Suppressor macrophage treated with lipopolysaccharide for 1 hour (primary cell): ENCODE results near the gene NPC1L1.
A peak's percentile ranks its signal among the peaks of the same experiment; 100 is the strongest.

Source experiments
- DNase-seq, 3 donors: peaks; one replicate each; pipeline ENCODE4 v3.0.0-alpha.2; 2020 to 2022

NPC1L1 gene

DNA sequence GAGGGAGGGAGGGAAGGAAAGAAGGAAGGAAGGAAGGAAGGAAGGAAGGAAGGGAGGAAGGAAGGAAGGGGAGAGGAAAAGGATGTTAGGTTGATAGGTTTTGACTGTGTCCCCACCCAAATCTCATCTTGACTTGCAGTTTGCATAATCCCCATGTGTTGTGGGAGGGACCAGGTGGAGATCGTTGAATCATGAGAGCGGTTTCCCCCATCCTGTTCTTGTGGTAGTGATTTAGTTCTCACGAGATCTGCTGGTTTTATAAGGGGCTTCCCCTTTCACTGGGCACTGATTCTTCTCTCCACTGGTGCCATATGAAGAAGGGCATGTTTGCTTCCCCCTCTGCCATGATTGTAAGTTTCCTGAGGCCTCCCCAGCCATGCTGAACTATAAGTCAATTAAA is 35.5 kb downstream of the NPC1L1 start:
- DNase-seq, result peak in 1 of 3 donors; percentile 8

DNA sequence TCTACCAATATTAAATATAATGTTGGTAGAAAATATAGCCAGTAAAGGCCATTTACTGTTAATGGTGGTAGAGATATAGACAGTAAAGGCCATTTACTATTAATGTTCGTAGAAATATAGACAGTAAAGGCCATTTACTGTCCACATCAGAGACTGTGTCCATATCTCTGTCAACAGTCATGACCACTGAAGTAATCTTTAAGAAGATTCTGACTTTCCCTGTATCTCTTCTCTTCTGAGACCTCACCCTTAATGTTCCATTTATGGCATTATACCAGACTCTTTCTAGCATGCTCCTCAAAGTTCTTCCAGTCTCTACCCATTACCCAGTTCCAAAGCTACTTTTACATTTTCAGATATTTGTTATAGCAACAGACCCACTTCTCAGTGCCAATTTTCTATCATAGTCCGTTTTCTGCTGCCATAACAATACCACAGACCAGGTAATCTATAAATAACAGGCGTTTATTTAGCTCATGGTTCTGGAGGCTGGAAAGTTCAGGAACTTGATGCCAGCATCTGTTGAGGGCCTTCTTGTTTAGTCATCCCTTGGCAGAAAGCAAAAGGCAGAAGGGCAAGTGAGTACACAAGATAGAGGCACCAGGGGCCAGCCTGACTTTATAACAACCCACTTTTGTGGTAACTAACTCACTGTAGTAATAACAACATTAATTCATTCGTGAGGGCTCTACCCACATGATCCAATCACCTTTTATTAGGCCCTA is 42.7 kb downstream of the NPC1L1 start:
- no peak for DNase-seq

DNA sequence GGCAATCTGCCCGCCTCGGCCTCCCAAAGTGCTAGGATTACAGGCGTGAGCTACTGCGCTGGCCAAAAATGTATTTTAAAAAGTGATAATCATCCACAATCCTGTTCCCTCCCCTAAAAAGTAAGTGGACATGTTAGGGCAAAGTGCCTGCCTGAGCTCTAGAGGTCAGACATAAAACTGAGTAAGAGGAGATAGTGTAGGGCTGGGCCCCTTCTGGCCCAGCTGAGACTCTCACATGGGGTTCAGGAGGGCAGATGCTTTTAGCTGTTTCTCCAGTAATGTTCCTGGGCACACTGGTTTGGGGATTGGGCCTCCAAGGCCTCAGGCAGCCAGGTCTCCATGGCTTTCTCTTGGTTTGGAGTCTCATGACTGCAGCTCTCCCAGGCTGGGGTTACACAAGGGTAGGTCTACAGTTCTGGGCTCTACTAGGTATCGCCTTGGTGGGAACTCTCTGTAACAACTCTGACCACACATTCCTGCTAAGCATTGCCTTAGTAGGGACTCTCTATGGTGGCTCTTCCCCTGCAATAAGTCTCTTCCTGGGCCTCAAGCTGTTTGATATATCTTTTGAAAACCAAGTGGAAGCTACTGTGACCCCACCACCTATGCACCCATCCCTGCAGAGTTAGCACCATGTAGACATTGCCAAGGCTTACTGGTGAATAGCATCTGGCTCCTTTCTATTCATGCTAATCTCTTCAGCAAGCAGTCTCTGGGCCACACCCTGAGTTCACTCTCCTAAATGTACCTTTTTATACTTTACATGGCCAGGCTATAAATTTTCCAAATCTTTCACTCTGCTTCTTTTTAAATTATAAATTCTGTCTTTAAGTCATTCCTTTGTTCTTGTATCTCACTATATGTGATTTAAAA is 43.7 kb downstream of the NPC1L1 start:
- no peak for DNase-seq

DNA sequence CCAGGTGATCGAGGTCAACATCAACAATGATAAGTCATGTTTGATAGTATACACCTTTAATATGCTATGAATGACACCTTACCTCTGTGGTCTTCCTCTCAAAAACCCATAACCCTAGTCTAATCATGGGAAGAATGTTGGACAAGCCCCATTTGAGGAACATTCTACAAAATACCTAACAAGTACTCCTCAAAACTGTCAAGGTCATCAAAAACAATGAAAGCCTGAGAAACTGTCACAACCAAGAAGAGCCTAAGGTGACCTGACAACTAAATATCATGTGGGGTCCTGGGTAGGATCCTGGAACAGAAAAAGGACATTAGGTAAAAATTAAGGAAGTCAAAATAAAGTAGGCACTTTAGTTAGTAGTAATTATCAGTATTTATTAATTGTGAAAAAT is 44.7 kb downstream of the NPC1L1 start:
- no peak for DNase-seq

DNA sequence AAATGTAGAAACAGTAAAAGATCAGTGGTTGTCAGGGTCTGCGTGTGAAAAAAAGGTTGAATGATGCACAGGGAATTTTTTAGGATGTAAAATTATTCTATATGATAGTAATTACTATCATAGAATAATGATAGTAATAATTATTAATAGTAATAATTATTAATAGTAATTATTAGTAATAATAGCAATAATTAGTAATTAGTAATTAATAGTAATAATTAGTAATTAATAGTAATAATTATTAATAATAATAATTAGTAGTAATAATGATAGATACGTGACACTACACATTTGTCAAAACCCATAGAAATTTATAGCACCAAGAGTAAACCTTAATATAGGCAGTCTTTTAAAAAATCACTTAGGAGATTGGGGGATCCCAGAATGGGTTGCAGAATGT is 46.2 kb downstream of the NPC1L1 start:
- no peak for DNase-seq

DNA sequence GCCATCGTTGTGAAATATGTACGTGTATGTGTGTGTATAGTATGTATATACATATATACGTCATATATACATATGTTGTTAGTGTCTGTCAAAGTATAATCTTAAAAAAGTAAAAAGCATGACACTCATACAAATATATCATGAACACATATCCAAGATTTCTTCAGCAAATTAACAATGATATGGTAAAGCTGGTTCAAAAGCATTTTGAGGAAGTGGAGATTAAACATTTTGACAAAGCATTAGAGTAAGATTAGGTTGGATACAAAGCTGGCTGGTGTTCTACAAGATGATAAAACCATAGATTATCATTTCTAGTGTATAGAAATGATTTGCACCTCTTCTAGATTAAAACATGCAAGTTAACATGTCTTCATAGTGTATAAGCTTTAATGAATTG is 49.9 kb downstream of the NPC1L1 start:
- DNase-seq, result no peak

DNA sequence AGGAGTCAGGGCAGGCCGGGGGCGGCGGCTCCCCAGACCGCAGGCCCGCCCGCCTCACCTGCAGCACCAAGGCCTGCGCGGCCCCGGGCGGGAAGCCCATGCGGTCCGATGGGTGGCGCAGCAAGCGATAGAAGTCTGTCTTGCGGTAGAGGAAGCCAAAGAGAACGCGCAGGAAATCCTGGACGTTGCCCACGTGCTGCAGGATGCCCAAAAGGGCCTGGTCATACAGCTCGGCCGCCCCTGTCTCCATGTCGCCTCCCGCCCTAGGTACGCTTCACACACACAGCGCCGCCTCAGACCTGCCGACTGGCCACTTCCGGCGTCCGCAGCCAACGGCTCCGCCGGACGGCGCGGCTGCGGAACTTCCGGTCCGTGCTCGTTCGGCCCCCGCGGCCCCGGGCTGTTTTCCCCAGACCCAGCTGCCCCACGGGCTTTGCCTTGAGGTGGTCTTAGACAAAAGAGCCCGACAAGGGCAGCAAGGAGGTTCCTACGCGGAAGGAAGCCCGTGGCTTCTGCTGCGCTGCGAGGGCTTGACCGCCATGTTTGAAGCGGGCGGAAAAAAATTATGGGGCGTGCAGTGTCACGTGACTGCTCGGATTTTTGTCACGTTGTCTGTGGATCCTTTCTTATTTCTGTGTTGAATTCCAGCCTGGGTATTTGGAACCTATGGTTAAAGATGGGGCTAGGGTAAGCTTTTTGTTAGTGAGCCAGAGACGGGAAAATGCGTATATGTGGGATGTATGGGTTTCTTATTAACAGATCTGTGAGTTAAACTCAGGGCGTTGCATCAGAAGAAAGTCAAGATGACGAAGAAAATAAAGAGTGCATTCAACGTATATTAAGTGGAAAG is 50.6 kb downstream of the NPC1L1 start, which contains the start of gene NUDCD3:
Gene NUDCD3, minus strand, starts transcription at position 308 of the 850 bp plus-strand sequence. Its CDS starts 58 bp downstream, at position 250.
- DNase-seq, result peak; percentile 82 to 90 (median 89)

DNA sequence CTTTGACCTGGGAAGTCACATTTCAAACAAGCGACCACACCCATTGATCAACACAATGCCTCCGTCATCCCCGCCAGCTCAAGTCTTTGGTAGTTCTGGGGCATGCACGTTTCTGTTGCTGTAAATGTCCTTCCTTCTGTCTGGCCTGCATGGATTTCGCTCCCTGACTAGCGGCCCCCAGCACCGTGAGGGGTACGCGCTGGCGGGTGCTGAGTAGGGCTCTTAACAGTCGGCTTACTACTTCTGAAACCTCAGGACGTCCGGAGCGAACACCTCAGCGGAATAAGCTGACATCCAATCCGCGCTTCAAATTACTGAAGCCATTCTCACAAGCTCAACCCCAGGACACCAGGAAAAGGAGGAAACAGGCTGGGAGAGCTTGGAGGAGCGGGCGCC is 51.2 kb downstream of the NPC1L1 start:
- peak in 2 of 3 donors; percentile 17 to 26 for DNase-seq

DNA sequence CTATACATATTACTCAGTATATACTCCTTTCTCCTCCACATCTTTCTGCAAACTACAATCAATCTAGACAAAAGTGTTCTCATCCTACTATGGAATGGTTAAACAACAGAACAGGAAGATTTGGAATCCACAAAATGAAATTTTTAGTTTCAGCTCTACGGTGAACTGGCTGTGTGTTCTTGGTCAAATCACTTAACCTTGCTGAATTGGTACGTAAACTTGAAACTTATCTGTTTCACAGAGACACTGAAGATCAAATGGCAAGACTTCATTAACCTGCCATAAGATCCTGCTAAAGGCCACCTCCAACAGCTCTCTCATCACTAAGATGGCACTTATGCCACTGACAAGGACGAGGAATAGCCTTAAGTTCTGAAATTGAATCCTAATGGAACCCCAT is 52.2 kb downstream of the NPC1L1 start:
- DNase-seq, result no peak

DNA sequence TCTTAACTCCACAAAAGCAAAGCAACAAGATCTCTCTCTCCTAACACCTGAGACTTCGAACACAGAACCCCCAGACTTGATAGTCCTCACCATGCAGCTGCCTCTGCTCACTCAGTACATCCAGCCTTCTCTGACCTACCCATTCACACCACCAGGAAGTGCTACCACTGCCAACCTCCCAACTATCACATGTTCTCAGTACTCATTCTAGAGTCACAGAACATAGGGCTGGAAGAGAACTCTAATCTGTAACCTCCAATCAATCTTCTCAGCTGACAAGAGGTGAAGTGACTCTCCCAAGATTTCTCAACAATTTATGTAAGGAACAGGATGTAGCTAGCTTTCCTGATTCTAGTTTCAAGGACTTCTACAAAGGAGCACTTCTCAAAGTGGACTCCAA is 54.4 kb downstream of the NPC1L1 start:
- peak in 2 of 3 donors; percentile 23 to 28 for DNase-seq

DNA sequence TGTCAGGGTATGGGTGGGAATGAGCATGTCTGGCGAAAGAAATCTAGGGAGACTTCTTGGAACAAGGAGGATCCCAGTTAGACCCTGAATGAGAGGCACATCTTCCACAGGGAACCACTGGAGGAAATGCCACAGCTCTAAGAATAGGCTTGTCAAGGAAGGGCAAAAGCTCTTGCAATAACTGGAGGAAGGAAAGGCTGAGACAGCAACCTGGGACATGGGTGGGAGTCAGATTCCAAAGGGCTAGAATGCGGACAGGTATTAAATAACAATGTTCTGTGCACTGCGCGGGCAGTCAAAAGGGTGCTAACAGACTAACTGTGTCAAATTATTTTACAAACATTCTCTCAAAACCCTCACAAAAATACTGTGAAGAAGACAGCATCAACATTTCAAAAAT is 55.1 kb downstream of the NPC1L1 start:
- no peak for DNase-seq

DNA sequence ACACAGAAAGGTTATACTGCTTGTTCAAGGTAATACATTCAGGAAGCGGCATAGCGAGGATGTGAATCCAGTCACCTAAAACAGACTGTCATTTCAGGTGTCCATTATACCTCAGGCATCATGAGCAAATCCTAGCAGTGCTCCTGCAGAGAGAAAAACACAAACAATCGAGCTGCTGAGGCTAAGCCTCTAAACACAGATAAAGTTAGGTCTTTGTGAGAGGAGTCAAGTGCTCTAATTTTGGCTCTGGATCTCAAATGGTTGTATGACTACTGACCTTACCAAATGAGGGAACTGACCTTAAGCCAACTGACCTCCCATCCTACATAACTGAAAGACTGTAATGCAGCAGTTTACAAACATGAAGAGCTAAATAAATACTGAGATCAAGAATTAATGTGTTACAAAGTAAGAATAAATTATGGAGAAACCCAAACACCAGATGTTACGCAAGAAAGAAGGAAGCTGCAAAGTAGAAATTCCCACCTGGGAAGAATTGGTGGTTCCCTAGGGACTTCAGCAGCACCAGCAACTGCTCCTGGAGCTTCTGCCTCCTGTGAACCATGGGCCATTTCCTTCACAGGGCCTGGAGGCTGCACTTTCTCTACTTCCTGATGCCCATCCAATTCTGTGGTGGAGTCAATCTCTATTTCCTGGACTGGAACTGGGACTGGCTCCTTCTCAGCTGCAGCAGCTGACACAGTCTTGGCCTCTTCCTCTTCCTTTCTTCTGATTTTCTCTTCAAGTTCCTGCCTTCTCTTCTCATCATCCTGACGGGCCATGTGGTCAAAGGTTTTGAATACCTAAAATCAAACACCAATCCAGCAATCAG is 56.4 kb downstream of the NPC1L1 start:
- no peak for DNase-seq

DNA sequence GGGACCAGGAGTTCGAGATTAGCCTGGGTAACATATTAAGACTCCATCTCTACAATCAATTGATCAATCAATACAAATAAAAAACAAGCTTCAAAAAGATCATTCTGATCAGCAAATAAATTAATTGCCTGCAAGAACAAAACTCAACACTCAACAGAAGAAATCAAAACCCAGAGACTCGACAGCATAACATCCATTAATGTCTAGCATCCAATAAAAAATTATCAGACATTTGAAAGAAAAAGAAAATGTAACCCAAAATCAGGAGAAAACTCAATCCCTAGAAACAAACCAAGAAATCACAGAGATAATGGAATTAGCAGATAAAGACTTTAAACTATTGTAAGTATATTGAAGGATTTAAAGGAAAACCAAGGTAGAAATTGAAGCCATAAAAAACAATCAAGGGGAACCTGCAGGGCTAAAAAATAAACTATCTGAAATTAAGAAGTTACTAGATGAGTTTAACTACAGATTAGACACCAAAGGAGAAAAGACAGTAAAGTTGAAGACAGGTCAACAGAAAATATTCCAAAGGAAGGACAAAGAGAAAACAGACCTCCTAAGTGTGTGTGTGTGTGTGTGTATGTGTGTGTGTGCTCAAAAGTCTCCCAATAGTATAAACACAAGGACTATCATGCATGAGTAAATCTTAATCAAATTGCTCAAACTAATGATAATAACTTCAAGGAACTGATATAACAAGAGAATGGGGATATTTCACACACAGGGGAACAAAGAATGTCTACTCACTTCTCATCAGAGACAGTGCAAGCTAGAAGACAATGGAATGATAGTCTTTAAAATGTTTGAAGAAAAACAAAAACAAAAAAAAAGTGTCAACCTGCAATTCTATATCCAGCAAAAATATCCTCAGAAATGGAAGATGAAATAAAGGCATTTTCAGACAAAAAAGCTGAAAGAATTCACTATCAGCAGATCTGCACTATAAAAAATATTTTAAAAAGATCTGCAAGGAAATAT is 58.3 kb downstream of the NPC1L1 start:
- no peak for DNase-seq

DNA sequence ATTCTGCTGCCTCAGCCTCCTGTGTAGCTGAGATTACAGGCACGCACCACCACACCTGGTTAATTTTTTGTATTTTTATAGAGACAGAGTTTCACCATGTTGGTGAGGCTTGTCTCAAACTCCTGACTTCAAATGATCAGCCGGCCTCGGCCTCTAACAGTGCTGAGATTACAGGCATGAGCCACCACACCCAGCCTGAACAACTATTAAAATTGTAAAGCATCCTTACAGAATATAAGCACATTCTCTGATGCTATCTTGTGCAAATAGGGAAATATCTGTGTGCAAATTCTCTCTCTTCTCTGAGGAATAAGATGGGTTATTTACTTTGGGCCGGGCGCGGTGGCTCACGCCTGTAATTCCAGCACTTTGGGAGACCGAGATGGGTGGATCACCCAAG is 63.2 kb downstream of the NPC1L1 start:
- DNase-seq, result no peak

DNA sequence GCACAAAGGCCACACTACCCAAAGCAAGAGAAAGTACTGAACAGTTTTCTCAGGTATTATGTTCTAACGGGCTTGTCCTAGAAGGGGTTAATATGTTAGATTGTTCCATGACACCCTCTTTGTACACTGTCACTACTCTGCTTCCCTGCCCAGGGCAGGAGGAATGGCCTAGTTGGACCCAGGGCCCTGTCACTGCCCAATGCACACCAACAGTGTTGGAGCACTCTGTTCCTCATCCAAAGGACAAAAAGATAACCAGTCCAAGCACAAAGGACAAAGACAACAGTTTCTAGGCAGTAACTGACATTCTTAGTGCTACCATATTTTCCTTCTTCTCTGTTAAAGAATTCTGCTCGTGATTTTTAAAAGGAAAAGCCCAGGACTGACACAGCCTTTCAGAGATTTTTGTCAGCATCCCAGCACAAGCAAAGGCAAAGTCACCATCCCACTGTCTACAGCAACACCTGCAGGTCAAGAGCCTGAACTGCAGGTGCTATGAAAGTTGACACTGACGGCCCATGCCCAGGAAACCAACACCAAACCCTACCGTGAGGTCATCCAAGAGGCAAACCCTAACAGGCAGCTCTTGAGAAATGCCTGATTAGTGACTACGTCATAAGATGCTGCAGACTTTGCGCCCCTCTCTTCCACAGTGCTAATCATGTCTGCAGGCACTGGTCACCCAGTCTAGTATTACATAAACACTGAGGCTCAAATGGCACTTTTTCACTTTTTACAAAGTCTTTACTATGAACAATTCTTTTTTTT is 63.9 kb downstream of the NPC1L1 start:
- DNase-seq, result peak; percentile 76 to 79 (median 78)

DNA sequence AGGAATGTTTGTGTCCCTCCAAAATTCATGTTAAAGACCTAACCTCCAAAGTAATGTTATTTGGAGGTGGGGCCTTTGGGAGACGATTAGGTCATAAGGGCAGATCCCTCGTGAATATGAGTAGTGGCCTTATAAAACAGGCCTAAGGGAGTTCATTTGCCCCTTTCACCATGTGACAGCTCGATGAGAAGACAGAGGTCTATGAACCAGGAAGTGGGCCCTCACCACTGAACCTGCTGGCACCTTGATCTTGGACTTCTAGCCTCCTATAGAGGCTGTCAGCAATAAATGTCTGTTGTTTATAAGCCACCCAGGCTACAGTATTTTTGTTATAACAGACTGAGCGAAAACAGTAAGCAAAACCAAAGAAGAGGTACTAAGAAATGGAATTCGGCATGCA is 64.8 kb downstream of the NPC1L1 start:
- no peak for DNase-seq

DNA sequence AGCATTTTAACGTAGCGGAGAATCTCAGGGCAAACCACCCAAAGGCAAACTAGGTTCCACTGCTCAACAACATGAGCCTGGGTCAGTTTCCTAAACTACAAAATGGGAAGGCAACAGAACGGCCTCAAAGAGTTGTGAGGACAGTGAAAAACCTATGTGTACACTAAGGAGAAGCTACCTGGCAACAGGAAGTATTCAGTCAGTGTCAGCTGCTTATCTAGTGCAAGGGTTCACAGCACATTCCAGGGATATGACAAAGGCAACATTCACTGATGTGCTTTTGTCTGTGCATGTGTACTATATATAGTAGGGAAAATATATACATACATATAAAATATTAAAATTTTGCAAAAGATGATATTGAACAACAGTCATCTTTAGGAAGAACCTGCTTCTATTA is 67.8 kb downstream of the NPC1L1 start:
- no peak for DNase-seq

DNA sequence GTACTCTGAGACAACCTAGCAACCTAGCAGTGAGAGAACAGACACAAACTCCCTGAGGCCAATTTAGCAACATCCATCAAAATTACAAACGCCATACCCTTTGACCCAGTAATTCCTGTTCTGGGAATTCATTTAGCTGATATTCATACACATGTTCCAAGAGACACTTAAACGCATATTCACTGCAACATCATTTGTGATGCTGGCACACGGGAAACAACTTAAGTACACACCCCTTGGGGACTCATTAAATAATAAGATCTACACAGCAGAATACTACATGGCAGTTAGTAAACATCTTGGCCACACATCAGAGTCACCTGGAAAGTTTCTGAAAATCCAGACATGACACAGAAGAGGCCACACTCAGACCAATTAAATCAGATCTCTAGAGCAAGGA is 68.3 kb downstream of the NPC1L1 start:
- no peak for DNase-seq

DNA sequence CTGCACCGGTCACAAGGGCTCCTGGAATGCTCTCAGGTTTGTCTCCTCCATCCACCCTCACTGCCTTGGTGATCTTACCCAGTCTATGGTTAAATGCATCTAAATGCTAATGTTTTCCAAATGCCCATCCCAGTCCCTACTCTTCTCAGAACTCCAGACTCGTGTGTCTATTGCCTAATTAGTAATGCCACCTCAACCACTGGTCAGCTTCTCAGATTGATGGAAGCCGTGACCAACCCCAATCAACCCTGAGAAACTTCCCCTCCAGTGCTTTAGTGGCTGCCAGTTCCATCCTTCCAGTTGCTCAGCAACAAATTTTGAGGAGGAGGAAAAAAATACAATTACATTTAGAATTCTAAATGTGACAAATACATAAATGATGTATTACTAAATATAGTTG is 69.3 kb downstream of the NPC1L1 start:
- no peak for DNase-seq

DNA sequence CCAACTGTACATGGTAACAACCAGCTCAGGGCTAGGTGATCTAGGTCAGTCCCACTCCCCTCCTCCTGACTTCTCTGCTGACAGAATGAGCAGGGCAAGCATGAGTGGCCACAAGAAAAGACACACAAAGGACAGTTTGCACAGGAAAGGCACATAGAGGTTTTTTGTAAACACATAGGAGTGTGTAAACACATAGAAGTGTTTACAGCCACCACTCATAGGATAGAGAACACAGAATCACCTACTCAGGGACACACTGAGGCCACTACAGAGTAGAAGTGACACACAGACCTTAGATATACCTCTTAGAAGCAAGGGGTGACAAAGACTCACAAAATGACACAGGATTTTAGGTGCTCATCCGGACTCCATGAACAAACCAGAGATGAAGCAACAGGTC is 69.7 kb downstream of the NPC1L1 start:
- DNase-seq, result no peak
